Body of pancreas (tissue), 4 donors: ENCODE measurements around the gene COL6A1. TPM values are rescaled to one million over a fixed set of nuclear protein-coding genes. Genes with fewer than 3 reads are reported as not detected.

Experiments used
- ATAC-seq: fragments of 150-250 bp; one replicate; pipeline ENCODE4 v1.9.1; 2016
- DNase-seq, 4 donors: peaks; one replicate each; pipeline ENCODE4 v3.0.0-alpha.2; 2019
- H3K27ac ChIP-seq, 4 donors: fragments of 200-600 bp; sonication (generic); 1 replicate in 3 of 4; 2 replicates in 1 of 4; pipeline versions ENCODE4 v1.5.1 to v1.6.1; 2016 to 2019; ENCODE audit warnings: mild to moderate bottlenecking in 1 of 4, mixed read lengths in 1 of 4, moderate library complexity in 1 of 4
- H3K27me3 ChIP-seq, 2 donors: fragments of 200-600 bp; sonication (generic); one replicate each; pipeline ENCODE4 v1.6.0; 2016; ENCODE audit warnings: mild to moderate bottlenecking in 1 of 2
- H3K36me3 ChIP-seq, 2 donors: fragments of 200-600 bp; sonication (generic); replicated peaks in 1 of 2; 2 replicates each; pipeline ENCODE4 v1.5.1; 2016; ENCODE audit warnings: low read depth in 2 of 2; ENCODE audit not compliant: insufficient read depth in 1 of 2
- H3K4me1 ChIP-seq: fragments of 200-600 bp; sonication (generic); one replicate; pipeline ENCODE4 v1.6.0; 2016
- H3K4me3 ChIP-seq, 2 donors: fragments of 200-600 bp; sonication (generic); 1 replicate in 1 of 2; 2 replicates in 1 of 2; pipeline ENCODE4 v1.5.1; 2016 to 2019
- H3K9me3 ChIP-seq, 3 donors: fragments of 200-600 bp; sonication (generic); 1 replicate in 2 of 3; 2 replicates in 1 of 3; pipeline ENCODE4 v1.5.1; 2016
- CTCF ChIP-seq, 7 experiments: fragments of 450-650 bp in 4 of 7; fragments of 200-600 bp in 3 of 7; sonication (generic) in 3 of 7; IDR thresholded peaks; one replicate each; pipeline ENCODE4 v1.5.1; 2016 to 2019; ENCODE audit warnings: antibody characterized with exemption in 7 of 7
- POLR2A ChIP-seq, 3 donors: fragments of 450-650 bp; IDR thresholded peaks; one replicate each; pipeline ENCODE4 v1.6.1; 2016; ENCODE audit warnings: antibody characterized with exemption in 3 of 3, mild to moderate bottlenecking in 2 of 3
- WGBS, 2 donors: methylation state at CpG; one replicate each; pipeline ENCODE4 v1.1.5; 2017; 5-methylcytosine and 5-hydroxymethylcytosine counted together
- intact Hi-C: fragments of 100-400 bp; cut with DNase I; formaldehyde crosslinking; loops from one replicate; pipeline ENCODE4 v1.15.1; 2023
- total RNA-seq, 2 donors: library from RNA; depleted of rRNA; stranded (reverse); fragments of >200 nt; gene quantifications; one replicate each; pipeline ENCODE4 v1.1.0, GENCODE V29; 2016

COL6A1 gene
- total RNA-seq, 2 donors from 2014 or later: 112 to 314 TPM

- H3K36me3 ChIP-seq: no peaks in the 10 kb centered on the region
- DNase-seq: no peak
- ATAC-seq: peak; percentile 24
- WGBS, 2 donors: 63 to 68% methylated on average over 5 of the region's 5 CpGs
- peaks cover 0 to 10% (median 0%) of the 10 kb centered on the region in 3 donors for H3K9me3 ChIP-seq
- intact Hi-C loops: no loop called here
- no peak for TF ChIP-seq CTCF (IDR thresholded peaks at IDR 0.05)
- TF ChIP-seq POLR2A (IDR thresholded peaks at IDR 0.05): no peak
- H3K27ac ChIP-seq: peak overlapping the region in 1 of 4 donors; percentile 23
- H3K4me1 ChIP-seq: no peaks in the 10 kb centered on the region
- H3K27me3 ChIP-seq: no peaks in the 10 kb centered on the region
- H3K4me3 ChIP-seq: no peak overlapping the region
Measured at GRCh38 chr21:46029186-46029924, 47.8 kb downstream of the COL6A1 start.

GRCh38 chr21:46031484-46031883, 49.9 kb downstream of the COL6A1 start:
- ATAC-seq: no peak
- no peak for TF ChIP-seq CTCF (IDR thresholded peaks at IDR 0.05)
- no peak for TF ChIP-seq POLR2A (IDR thresholded peaks at IDR 0.05)
- no peak for DNase-seq
- H3K4me1 ChIP-seq: no peaks in the 10 kb centered on the region
- intact Hi-C loops: no loop called here
- H3K4me3 ChIP-seq: no peak overlapping the region
- H3K36me3 ChIP-seq: no peaks in the 10 kb centered on the region
- H3K27me3 ChIP-seq: no peaks in the 10 kb centered on the region
- H3K9me3 ChIP-seq: peaks cover 0 to 10% (median 0%) of the 10 kb centered on the region in 3 donors
- no peak overlapping the region for H3K27ac ChIP-seq
- 75 to 81% methylated on average over 12 of the region's 12 CpGs for WGBS, 2 donors

GRCh38 chr21:46032100-46032499, 50.5 kb downstream of the COL6A1 start:
- H3K36me3 ChIP-seq: no peaks in the 10 kb centered on the region
- no peaks in the 10 kb centered on the region for H3K27me3 ChIP-seq
- 66 to 76% methylated on average over 6 of the region's 6 CpGs for WGBS, 2 donors
- DNase-seq (no peak), ATAC-seq (no peak)
- H3K27ac ChIP-seq: no peak overlapping the region
- H3K4me1 ChIP-seq: no peaks in the 10 kb centered on the region
- no peak overlapping the region for H3K4me3 ChIP-seq
- TF ChIP-seq POLR2A (IDR thresholded peaks at IDR 0.05) (no peak), CTCF (IDR thresholded peaks at IDR 0.05) (no peak)
- peaks cover 0 to 10% (median 0%) of the 10 kb centered on the region in 3 donors for H3K9me3 ChIP-seq
- intact Hi-C loops: no loop called here

DNA sequence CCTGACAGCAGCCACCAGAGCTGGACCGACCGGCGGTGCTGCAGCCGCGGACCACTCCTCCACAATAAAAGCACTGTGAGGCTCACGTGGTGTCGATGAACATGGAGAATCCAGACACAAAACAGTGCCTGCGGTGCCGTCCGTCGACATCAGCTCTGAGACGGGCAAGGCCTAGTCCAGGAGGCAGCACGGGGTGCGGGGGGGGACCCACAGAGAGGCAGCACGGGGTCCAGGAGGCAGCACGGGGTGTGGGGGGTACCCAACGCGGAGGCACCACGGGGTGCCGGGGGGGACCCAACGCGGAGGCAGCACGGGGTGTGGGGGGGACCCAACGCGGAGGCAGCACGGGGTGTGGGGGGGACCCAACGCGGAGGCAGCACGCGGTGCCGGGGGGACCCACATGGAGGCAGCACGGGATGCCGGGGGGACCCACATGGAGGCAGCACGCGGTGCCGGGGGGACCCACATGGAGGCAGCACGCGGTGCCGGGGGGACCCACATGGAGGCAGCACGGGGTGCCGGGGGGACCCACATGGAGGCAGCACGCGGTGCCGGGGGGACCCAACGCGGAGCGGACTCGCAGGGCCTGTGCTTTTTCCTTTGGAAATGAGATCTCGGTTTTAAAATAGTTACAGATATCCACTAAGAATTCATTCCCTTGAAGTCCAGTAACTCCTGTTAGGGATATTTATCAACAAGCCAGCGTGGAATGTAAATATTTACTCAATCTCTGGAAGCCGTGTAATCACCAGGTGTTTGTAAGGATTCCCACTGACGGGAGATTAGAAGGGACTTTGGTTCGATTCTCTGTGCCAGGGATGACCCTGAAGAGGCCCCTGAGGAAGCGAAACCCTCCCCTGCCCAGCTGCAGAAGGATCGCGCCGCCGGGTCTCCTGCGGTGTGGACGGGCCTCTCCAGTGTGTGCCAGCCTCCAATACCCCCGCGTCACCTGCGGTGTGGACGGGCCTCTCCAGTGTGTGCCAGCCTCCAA, 52.1 kb downstream of the COL6A1 start:
- H3K27ac ChIP-seq: no peak overlapping the region
- no peaks in the 10 kb centered on the region for H3K4me1 ChIP-seq
- 37 to 46% methylated on average over 28 to 43 of the region's 64 CpGs for WGBS, 2 donors
- no peak for TF ChIP-seq POLR2A (IDR thresholded peaks at IDR 0.05)
- TF ChIP-seq CTCF (IDR thresholded peaks at IDR 0.05): no peak
- H3K9me3 ChIP-seq: peaks cover 0 to 10% (median 0%) of the 10 kb centered on the region in 3 donors
- no peak for ATAC-seq
- H3K36me3 ChIP-seq: no peaks in the 10 kb centered on the region
- H3K4me3 ChIP-seq: no peak overlapping the region
- H3K27me3 ChIP-seq: no peaks in the 10 kb centered on the region
- DNase-seq: no peak
- intact Hi-C loops: no loop called here
